Measurements from ENCODE around the gene ZBTB4.

ZBTB4 gene

DNA sequence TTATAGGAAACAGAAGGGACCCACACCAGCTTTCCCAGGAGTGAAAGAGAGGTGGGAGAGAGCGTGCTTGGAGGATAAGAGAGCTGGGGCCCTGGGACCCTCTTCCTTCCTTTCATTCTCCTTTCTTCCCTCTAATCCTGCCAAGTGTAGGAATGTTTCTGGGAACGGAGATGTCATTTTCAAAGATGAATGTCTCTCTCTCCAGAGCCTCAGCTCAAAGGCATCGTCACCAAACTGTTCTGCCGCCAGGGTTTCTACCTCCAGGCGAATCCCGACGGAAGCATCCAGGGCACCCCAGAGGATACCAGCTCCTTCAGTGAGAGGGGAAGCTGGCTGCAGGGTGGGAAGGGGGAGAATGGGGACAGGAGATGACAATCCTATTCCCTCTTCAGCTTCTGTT is 38.2 kb downstream of the ZBTB4 start:
- peak; percentile 20 for DNase-seq (ENCODE audit: low read depth, low spot score)

DNA sequence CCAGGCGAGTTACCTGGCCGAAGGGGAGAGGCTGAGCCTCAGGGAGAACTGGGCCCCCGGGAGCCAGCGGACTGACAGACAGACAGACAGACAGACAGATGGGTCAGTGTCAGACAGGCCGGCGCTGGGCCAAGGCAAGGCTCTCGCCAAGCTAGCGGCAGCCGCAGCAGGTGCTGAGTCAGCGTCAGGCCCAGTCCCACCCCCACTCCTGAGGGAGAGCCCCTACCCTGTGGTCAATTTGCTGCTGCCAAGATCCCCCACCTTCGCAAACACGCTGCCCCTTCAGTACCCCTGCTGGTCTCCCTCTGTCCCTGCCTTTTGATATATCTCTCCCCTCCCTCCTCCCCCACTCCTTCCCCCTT is 38.6 kb downstream of the ZBTB4 start:
- peak; percentile 71 for DNase-seq (ENCODE audit: low read depth, low spot score)

DNA sequence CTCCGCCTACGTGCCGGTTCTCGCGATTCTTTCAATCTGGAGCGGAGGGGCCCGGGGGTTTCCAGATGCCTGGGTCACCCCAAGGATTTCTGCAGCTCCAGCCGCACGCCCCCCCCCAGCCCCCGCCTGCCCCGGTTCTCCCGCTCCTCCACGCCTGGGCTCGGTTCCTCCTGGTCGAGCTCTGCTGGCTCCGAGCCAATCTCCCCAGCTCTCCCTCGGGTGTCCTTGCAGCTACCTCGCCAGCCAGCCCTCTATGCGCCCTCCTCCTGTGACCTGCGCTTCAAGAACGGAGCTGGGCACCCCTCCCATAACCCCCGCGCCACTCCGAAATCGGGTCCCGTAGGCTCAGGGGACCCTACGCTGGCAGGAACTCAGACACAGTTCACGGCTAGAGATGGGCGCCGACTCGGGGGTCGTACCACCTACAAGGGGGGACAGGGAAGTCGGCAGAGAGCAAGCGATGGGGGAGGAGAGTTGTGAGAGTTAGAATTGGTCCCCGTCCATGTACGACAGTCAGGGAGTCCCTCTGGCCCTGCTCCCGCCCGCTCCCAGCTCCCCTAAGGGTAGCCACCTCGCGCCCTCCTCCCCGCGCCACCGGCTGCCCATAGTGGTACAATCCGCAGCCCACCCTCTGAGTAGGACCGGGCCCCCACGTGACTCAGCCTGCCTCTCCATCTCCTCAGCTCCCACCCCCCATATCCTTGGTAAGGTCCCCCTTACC is 39.2 kb downstream of the ZBTB4 start:
- DNase-seq (ENCODE audit: low read depth, low spot score): peak; percentile 59

DNA sequence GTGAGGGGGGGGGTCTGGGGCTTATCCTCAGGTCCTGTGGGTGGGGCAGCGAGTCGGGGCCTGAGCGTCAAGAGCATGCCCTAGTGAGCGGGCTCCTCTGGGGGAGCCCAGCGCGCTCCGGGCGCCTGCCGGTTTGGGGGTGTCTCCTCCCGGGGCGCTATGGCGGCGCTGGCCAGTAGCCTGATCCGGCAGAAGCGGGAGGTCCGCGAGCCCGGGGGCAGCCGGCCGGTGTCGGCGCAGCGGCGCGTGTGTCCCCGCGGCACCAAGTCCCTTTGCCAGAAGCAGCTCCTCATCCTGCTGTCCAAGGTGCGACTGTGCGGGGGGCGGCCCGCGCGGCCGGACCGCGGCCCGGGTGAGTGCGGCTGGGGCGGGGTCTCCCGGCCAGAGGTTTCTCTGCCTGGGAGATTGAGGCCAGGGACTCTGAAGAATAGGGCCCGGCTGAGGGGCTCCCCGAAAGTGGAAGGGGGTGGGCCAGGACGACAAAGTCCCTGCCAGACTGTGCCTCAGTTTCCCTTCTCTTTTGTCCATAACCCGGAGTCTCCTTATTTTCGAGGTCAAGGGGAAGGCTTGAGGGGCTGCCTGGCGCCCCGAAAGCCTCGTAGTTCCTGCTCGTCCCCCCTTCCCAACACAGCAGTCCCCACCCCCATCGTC is 39.8 kb downstream of the ZBTB4 start, which contains the start of gene FGF11:
Gene FGF11, plus strand, starts transcription at position 51 of the 651 bp plus-strand sequence. Its CDS starts 109 bp downstream, at position 160.
- peak; percentile 28 for DNase-seq (ENCODE audit: low read depth, low spot score)

DNA sequence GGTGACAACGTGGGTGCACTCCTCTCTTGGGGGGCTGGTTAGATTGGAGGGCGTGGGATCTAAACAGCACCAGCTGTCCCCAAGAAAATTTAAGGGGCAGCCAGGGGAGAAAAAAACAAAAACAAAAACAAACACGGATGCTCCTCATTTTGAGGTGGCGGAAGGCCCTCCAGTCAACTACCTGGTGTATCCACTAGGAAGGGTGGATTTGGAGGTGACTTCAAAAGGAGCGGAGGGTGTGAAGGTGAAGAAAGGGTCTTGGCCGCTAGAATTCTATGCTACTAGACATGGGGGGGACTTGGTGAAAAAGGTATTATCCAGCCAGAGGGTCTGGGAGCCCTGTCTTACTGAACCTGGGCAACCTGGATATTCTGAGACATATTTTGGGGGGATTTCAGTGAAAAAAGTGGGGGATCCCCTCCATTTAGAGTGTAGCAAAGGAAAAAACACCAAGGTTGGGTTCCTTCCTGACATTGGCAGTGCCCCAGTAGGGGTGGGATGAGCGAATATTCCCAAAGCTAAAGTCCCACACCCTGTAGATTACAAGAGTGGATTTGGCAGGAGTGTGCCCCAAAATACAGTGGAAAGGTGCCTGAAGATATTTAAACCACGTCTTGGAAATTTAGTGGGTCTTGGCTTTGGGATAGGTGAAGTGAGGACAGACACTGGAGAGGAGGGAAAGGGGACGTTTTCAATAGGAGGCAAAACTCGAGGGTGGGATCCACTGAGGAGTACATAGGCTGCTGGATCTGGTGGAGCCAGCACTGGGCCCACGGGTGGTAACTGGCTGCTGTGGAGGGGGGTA is 40.6 kb downstream of the ZBTB4 start:
- no peak for DNase-seq (ENCODE audit: low read depth, low spot score)

DNA sequence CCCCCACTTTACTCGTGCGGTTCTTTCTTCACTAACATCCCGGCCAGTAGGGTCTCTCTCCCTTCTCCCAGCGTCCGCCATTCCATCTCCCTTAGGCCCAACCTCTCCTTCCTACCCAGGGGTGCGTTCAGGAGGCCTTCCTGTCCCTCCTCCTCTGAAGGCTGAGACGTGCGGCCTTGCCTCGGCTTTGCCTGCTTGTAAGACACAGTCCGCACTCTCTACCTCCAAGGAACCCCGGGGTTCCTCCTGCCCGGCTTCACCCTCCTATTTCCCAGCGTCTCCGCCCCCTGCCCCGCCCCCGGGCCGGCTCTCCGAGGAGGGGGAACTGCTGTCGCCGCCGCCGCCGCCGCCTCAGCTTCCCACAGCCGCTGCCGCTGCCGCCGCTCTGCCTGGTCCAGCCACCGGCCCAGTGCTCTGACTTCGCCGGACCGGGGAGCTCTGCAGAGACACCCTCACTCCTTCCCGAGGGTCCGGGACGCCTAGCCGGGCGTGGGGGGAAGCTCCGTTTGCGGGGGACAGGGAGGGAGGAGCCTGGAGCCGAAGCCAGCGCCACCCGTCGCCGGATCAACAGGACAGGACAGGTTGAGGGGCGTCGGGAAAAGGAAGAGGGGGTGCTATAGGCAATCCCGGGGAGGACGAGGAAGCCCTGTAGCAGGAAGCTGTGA is 41.3 kb downstream of the ZBTB4 start:
- DNase-seq (ENCODE audit: low read depth, low spot score): peak; percentile 67

DNA sequence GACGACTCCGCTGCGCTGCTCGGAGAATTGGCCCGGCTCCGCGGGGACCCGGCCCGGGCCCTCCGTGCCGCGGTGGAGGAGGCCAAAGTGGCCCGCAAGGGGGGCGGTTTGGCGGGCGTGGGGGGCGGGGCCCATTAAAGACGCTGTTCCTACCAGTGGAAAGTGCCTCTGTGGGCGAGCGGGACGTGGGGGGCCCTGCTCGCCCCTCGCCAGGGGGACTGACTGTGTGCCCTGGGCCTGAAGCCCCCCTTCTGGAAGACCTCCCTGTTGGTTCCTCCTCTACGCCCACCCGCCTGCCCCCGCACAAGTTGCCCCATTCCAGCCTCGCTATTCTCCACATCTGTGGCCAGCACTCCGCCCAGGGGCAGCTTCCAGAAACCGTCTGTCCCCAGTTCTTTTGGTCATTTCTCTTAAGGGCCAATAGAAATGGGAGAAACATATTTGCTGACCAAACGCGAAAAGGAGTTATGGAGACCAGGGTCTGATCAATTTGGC is 42.0 kb downstream of the ZBTB4 start:
- no peak for DNase-seq (ENCODE audit: low read depth, low spot score)

DNA sequence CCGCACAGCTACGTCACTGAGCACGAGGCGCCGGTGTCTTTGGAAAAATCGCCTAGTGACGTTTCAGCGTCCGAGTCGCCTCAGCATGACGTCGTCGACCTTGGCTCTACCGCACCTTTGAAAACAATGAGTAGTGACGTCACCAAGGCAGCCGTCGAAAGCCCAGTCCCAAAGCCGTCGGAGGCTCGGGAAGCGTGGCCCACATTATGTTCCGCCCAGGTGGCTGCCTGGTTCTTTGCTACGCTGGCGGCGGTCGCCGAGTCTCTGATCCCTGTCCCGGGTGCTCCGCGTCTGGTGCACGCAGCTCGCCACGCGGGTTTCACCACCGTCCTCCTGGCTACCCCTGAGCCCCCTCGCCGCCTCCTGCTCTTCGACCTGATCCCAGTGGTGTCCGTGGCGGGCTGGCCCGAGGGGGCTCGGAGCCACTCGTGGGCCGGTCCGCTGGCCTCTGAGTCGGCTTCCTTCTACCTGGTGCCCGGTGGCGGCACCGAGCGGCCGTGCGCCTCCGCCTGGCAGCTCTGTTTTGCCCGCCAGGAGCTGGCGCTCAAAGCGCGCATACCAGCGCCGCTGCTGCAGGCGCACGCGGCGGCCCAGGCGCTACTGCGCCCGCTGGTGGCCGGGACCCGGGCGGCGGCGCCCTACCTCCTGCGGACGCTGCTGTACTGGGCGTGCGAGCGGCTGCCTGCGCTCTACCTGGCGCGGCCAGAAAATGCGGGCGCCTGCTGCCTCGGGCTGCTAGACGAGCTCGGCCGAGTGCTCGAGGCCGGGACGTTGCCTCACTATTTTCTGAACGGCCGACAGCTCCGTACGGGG is 42.7 kb downstream of the ZBTB4 start:
- DNase-seq (ENCODE audit: low read depth, low spot score): peak; percentile 94

DNA sequence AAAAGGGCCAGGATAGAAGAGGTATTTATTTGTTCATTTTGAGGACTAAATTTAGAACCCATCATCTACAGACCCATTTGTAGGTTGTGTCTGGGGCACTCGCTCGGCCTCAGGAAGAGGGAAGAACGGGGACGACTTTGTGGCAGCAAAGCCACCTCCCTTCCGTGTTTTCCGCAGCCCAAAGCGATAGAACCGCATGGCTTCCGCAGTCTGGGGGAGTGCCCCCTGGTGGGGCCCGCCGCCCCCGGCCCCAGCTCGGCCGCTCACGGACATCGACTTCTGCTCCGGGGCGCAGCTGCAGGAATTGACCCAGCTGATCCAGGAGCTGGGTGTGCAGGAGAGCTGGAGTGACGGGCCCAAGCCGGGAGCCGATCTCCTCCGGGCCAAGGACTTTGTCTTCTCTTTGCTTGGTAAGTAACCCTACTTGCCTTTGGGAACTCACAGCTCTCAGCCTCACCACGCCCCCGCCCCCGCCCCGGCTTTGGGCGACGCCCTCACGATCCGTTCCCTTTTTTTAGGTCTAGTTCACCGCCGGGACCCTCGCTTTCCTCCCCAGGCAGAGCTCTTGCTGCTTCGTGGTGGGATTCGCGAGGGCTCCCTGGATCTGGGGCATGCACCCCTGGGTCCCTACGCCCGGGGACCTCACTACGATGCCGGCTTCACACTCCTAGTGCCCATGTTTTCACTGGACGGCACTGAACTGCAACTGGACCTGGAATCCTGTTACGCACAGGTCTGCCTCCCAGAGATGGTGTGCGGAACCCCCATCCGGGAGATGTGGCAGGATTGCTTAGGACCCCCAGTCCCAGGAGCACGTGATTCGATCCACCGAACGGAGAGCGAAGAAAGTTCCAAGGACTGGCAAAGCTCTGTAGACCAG is 43.5 kb downstream of the ZBTB4 start:
- DNase-seq (ENCODE audit: low read depth, low spot score): peak; percentile 85

DNA sequence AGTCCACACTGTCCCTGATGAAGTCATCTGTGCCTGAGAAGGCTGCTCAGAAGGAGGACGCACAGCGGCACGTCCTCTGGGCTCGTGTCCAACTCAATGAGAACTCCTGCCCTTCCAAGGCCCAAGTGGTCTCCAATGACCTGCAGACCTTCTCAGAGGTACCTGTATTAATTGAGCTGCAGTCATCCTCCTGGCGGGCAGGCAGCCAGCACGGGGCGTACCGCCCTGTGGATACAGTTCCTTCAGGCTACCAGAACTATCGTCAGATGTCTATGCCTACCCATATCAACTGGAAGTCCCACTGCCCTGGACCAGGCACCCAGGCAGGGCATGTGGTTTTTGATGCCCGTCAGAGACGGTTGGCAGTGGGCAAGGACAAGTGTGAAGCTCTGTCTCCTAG is 47.1 kb downstream of the ZBTB4 start:
- no peak for DNase-seq (ENCODE audit: low read depth, low spot score)

DNA sequence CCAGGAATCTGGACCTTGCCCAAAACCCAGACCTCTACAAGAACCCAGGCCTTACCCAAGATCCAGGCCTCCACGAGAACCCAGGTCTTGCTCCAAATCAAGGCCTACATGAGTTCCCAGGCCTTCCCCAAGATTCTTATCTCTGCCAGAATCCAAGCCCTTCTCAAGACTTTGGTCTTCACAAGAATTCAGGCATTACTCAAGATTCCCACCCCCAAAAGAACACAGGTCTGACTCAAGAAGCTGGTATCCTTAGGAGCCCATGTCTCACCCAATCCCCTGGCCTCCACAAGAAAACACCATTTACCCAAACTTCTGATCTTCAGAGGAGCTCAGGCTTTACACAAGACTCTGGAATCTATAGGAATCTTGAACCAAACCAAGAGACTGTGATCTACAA is 48.2 kb downstream of the ZBTB4 start:
- DNase-seq (ENCODE audit: low read depth, low spot score): no peak

DNA sequence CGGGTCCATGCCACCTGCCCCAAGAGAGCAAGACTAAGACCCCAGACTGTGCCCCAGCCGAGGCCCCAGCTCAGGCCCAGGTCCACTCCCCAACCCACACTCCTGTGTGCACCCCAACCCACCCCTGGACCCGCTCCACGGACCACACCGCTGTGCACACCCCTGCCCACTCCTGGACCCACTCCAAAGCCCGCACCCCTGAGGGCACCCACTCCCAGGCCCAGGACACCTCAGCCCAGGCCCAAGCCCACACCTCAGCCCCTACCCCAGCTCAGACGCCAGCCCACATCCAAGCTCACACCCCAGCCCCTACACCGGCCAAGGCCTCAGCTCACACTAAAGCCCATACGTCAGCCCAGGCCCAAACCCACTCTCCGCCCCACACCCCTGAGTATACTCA is 49.7 kb downstream of the ZBTB4 start:
- no peak for DNase-seq (ENCODE audit: low read depth, low spot score)

DNA sequence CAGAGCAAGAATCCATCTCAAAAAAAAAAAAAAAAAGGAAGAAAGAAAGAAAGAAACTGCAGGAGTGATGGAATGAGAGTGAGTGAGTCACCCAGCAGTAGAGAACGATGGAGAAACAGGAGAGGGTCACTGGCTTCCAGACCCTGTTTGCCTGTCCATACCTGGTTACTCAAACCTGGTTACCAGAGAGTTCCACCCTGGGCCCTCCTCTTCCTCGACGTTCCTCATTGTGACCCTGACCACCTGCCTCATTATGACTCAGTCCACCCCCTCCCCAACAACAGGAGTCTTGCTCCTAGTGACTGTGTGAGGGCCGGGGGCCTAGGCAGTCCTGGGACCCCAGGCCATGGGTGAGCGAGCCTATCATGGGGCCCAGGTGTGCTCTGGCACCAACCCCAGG is 50.9 kb downstream of the ZBTB4 start, which contains the start of gene SPEM3:
Gene SPEM3, plus strand, starts transcription at position 301 of the 400 bp plus-strand sequence. Its CDS starts 46 bp downstream, at position 347.
- no peak for DNase-seq (ENCODE audit: low read depth, low spot score)

DNA sequence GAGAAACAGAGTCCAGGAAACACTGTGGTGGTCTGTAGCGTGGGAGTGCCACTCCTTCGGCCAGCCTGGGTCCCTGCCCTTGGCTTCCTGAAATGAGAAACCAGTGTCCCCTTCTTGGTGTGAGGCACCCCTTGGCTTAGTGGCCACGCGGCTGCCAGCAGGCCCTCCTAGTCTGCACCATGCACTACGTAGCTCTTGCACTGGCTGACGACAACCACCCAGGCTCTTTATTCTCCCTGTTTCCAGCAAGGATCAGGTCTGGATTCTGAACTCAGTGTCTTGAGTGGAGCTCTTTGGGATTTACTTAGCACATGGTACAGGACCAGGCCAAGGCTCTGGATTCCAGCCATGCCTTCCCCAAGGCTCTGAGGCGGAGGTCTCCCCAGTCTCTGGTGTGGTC is 51.9 kb downstream of the ZBTB4 start:
- DNase-seq (ENCODE audit: low read depth, low spot score): no peak

DNA sequence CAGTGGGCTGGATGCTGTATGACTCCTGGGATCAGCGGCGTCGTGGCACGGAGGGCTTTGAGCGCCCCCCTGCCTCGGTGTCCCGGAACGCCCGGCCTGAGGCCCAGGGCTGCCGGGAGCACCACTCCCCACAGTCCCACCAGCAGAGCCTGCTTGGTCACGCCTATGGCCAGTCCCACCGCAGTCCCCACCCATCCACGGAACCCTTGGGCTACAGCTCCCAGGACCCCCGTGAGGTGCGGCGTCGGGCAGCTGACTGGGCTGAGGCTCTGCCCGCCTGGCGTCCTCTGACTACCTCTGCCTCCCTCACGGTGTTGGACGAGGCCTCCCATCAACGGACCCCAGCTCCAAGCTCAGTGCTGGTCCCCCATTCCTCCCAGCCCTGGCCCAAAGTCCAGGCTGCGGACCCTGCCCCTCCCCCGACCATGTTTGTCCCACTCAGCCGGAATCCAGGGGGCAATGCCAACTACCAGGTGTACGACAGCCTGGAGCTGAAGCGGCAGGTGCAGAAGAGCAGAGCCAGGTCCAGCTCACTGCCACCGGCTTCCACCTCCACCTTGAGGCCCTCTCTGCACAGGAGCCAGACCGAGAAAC is 52.4 kb downstream of the ZBTB4 start:
- no peak for DNase-seq (ENCODE audit: low read depth, low spot score)

DNA sequence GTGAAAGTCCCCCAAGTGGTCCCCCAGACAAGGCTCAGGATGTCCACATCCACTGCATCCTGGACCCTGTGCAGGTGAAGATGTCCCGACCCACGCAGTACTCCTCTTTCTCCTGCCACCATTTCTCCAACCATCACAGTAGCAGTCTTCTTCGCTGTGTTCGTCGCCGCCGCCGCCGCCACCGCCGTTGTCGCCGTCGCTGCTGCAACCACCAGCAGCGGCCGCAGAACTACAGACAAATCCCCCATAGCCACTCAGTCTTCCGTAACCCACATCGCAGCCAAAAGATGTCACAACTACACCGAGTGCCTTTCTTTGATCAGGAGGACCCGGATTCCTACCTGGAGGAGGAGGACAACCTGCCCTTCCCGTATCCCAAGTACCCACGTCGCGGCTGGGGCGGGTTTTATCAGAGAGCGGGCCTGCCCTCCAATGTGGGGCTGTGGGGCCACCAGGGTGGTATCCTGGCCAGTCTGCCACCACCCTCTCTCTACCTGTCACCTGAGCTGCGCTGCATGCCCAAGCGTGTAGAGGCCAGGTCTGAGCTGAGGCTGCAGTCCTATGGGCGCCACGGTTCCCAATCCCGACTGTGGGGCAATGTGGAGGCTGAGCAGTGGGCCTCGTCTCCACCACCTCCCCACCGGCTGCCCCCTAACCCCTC is 53.1 kb downstream of the ZBTB4 start:
- no peak for DNase-seq (ENCODE audit: low read depth, low spot score)

DNA sequence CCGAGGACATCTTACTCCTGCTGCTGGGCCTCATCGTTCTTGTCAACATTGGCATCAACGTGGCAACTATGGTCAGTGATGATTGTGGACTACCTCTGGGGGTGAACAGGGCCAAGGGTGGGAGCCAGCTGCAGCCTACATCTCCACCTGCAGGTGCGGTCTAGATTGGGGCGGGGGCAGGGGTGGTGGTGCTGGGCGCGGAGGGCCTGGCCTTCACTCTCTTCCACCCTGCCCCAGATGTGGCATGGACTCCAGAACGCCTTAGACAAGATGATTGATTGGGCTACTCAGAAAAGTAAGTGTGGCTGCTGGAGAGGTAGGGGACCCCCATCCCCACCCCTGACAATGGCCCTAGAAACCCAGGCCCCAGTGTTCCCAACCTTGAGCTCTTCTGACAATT is 53.7 kb downstream of the ZBTB4 start:
- DNase-seq (ENCODE audit: low read depth, low spot score): no peak

DNA sequence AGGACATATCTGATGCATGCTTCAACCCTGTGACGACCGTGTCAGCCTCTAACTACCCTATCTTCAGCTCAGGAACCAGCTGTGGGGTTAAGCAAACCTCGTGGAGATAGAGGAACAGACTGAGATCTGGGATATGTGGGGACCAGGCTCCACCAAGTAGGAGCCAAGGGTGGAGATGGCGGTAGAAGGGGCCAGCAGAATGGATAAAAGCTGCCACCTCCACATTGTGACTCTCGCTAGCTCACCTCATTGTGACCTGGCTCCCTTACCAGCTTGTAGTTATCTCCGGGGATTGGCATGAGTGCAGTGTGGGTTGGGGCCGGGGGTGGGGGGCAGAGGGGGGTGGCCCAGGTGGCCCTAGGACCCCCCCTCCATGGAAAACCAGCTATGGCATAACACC is 54.1 kb downstream of the ZBTB4 start, which contains the start of gene SPEM2:
Gene SPEM2, plus strand, starts transcription at position 301 of the 400 bp plus-strand sequence. Its CDS starts 73 bp downstream, at position 374.
- DNase-seq (ENCODE audit: low read depth, low spot score): no peak

DNA sequence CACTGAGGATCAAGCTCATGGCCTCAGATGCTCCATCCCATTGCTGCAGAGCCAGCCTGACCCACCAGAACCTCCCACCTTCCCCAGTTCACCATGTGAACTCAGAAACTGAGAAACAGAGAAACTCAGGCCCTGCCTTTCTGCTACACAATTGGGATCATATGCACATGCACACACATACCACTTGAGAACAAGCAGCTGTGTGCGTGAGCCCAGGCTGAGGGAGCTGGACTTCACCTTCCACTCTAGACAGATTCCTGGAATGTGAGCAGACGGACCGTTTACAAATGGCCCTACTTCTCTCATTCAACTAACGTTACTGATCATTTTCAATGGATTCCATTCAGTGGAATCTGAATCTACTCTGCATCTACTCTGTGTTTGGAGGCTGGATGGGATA is 55.8 kb downstream of the ZBTB4 start:
- DNase-seq (ENCODE audit: low read depth, low spot score): no peak

Data from ELF-1 (cell line).